Measurements from ENCODE around the gene ACVR1C. TPM values are rescaled to one million over a fixed set of nuclear protein-coding genes. Genes with fewer than 3 reads are reported as not detected.

The ACVR1C gene
- total RNA-seq, 1 experiment from 2014 or later, result not detected

DNA sequence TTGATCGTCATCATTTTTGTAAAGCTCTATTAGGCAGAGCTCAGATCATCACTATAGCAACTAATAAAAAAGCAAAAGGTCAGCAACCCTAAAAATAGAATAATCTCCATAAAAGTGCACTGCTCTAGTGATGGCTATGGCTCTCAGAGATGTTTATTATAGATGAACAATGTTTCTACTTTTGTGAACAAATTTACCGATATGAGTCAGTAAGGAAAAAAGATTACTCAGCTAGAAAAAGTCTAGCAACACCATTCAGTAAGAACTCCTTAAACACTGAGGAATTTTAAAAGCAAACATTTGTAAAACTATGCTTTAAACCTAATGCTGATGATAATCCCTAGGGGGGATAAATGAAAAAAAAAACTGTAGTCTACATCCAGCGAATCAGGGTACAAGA lies 69.6 kb downstream of the ACVR1C start:
- ChIA-PET CTCF (no interaction called here), POLR2A (no interaction called here)
- Histone ChIP-seq H3K27me3 (ENCODE audit: control insufficient read depth, insufficient read depth, low read length) (0 out of 2 replicates have a peak, but pooled peaks cover 2% of the 10 kb centered on the region), H3K4me3 (ENCODE audit: low read depth in 2 of 2, low read length in 2 of 2) (no peak overlapping the region), H3K27ac (ENCODE audit: low read length) (no peak overlapping the region), H3K4me1 (ENCODE audit: control insufficient read depth, insufficient read depth, low read length) (no peaks in the 10 kb centered on the region), H3K36me3 (ENCODE audit: control insufficient read depth, insufficient read depth, low read length) (no peaks in the 10 kb centered on the region), H3K9me3 (ENCODE audit: control insufficient read depth, insufficient read depth, low read depth, low read length) (no peaks in the 10 kb centered on the region)
- TF ChIP-seq, protein P1, sequence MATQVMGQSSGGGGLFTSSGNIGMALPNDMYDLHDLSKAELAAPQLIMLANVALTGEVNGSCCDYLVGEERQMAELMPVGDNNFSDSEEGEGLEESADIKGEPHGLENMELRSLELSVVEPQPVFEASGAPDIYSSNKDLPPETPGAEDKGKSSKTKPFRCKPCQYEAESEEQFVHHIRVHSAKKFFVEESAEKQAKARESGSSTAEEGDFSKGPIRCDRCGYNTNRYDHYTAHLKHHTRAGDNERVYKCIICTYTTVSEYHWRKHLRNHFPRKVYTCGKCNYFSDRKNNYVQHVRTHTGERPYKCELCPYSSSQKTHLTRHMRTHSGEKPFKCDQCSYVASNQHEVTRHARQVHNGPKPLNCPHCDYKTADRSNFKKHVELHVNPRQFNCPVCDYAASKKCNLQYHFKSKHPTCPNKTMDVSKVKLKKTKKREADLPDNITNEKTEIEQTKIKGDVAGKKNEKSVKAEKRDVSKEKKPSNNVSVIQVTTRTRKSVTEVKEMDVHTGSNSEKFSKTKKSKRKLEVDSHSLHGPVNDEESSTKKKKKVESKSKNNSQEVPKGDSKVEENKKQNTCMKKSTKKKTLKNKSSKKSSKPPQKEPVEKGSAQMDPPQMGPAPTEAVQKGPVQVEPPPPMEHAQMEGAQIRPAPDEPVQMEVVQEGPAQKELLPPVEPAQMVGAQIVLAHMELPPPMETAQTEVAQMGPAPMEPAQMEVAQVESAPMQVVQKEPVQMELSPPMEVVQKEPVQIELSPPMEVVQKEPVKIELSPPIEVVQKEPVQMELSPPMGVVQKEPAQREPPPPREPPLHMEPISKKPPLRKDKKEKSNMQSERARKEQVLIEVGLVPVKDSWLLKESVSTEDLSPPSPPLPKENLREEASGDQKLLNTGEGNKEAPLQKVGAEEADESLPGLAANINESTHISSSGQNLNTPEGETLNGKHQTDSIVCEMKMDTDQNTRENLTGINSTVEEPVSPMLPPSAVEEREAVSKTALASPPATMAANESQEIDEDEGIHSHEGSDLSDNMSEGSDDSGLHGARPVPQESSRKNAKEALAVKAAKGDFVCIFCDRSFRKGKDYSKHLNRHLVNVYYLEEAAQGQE (IDR thresholded peaks at IDR 0.05; ENCODE audit: insufficient read depth in 1 of 2, low read depth in 2 of 2, low read length in 1 of 2), result no peak
- TF ChIP-seq TCF7L2 (IDR thresholded peaks at IDR 0.05; ENCODE audit: low read depth, low read length) (no peak), POLR2AphosphoS5 (IDR thresholded peaks at IDR 0.05; ENCODE audit: low read depth, low read length) (no peak), SIN3A (IDR thresholded peaks at IDR 0.05; ENCODE audit: borderline replicate concordance, insufficient read depth, low read depth, low read length) (no peak)
- TF ChIP-seq, protein P2, sequence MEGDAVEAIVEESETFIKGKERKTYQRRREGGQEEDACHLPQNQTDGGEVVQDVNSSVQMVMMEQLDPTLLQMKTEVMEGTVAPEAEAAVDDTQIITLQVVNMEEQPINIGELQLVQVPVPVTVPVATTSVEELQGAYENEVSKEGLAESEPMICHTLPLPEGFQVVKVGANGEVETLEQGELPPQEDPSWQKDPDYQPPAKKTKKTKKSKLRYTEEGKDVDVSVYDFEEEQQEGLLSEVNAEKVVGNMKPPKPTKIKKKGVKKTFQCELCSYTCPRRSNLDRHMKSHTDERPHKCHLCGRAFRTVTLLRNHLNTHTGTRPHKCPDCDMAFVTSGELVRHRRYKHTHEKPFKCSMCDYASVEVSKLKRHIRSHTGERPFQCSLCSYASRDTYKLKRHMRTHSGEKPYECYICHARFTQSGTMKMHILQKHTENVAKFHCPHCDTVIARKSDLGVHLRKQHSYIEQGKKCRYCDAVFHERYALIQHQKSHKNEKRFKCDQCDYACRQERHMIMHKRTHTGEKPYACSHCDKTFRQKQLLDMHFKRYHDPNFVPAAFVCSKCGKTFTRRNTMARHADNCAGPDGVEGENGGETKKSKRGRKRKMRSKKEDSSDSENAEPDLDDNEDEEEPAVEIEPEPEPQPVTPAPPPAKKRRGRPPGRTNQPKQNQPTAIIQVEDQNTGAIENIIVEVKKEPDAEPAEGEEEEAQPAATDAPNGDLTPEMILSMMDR (IDR thresholded peaks at IDR 0.05), result no peak
- in situ Hi-C loops (cut with HindIII; ENCODE audit: low pct_unique_long_range_greater_than_20kb, low sequenced_read_pairs) (no loop called here), intact Hi-C loops (cut with micrococcal nuclease; ENCODE audit: unreplicated experiment) (no loop called here)
- no TSS peak for BruUV-seq (replicated peaks)
- DNase-seq (ENCODE audit: low read depth, low spot score) (no peak), ATAC-seq (no peak)

DNA sequence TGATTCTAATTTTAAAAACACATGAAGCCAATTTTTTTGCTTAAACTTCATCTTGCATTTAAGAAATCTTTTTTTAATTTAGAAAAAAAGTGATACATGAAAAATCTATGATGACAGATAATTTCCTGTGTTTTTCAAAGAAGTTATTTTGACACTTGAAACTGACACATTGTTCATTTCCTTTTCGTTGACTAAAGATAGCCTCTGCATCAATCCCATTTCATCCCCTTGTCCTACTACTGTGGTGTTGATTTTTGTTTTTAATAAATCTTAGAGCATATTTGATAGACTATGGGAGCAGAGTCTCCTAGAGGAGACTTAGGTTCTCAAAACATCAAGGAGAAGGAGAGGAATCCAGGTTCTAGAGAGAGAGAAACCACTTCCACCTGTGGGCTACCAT lies 70.9 kb downstream of the ACVR1C start:
- intact Hi-C loops (cut with micrococcal nuclease; ENCODE audit: unreplicated experiment) (no loop called here), in situ Hi-C loops (cut with HindIII; ENCODE audit: low pct_unique_long_range_greater_than_20kb, low sequenced_read_pairs) (no loop called here)
- H3K4me3 ChIP-seq (ENCODE audit: low read depth in 2 of 2, low read length in 2 of 2), result no peak overlapping the region
- no peaks in the 10 kb centered on the region for H3K9me3 ChIP-seq (ENCODE audit: control insufficient read depth, insufficient read depth, low read depth, low read length)
- BruUV-seq (replicated peaks), result no TSS peak
- no peaks in the 10 kb centered on the region for H3K4me1 ChIP-seq (ENCODE audit: control insufficient read depth, insufficient read depth, low read length)
- H3K36me3 ChIP-seq (ENCODE audit: control insufficient read depth, insufficient read depth, low read length), result no peaks in the 10 kb centered on the region
- ChIA-PET POLR2A (no interaction called here), CTCF (no interaction called here)
- ATAC-seq (no peak), DNase-seq (ENCODE audit: low read depth, low spot score) (no peak)
- H3K27ac ChIP-seq (ENCODE audit: low read length), result no peak overlapping the region
- no peak for TF ChIP-seq TCF7L2 (IDR thresholded peaks at IDR 0.05; ENCODE audit: low read depth, low read length)
- TF ChIP-seq, protein P2 (IDR thresholded peaks at IDR 0.05), result no peak
- TF ChIP-seq SIN3A (IDR thresholded peaks at IDR 0.05; ENCODE audit: borderline replicate concordance, insufficient read depth, low read depth, low read length), result no peak
- TF ChIP-seq, protein P1 (IDR thresholded peaks at IDR 0.05; ENCODE audit: insufficient read depth in 1 of 2, low read depth in 2 of 2, low read length in 1 of 2), result no peak
- TF ChIP-seq POLR2AphosphoS5 (IDR thresholded peaks at IDR 0.05; ENCODE audit: low read depth, low read length), result no peak
- 0 out of 2 replicates have a peak, but pooled peaks cover 2% of the 10 kb centered on the region for H3K27me3 ChIP-seq (ENCODE audit: control insufficient read depth, insufficient read depth, low read length)
